Cerebellar cortex (tissue), 1 donor: ENCODE results near the gene TPP1.

Experiments
- DNase-seq: peaks from one replicate; pipeline ENCODE4 v3.0.0-alpha.2; 2015; ENCODE audit warnings: low spot score

Gene TPP1

GRCh38 chr11:6627762-6628241, 8.6 kb upstream of the TPP1 start:
- no peak for DNase-seq

GRCh38 chr11:6626971-6627761, 7.9 kb upstream of the TPP1 start:
- DNase-seq: peak; percentile 54

- no peak for DNase-seq
Observed at GRCh38 chr11:6625832-6626420, 6.7 kb upstream of the TPP1 start.

GRCh38 chr11:6625156-6625831, 6.1 kb upstream of the TPP1 start:
- no peak for DNase-seq

- DNase-seq: no peak
Observed at GRCh38 chr11:6623391-6624363, 4.5 kb upstream of the TPP1 start.

- no peak for DNase-seq
Observed at GRCh38 chr11:6622261-6623171, 3.3 kb upstream of the TPP1 start.

GRCh38 chr11:6621711-6622211, 2.5 kb upstream of the TPP1 start:
- no peak for DNase-seq

GRCh38 chr11:6620636-6621035, 1.4 kb upstream of the TPP1 start:
- DNase-seq: no peak

GRCh38 chr11:6618117-6619003, 862 bp downstream of the TPP1 start:
- DNase-seq: peak; percentile 33

GRCh38 chr11:6617315-6617781, 1.9 kb downstream of the TPP1 start:
- DNase-seq: no peak

- no peak for DNase-seq
Observed at GRCh38 chr11:6616596-6617250, 2.5 kb downstream of the TPP1 start.

GRCh38 chr11:6615882-6616585, 3.2 kb downstream of the TPP1 start:
- DNase-seq: no peak

- no peak for DNase-seq
Observed at GRCh38 chr11:6615046-6615445, 4.2 kb downstream of the TPP1 start.

GRCh38 chr11:6614446-6614845, 4.8 kb downstream of the TPP1 start:
- no peak for DNase-seq

GRCh38 chr11:6613496-6613895, 5.7 kb downstream of the TPP1 start:
- no peak for DNase-seq

GRCh38 chr11:6612213-6613041, 6.8 kb downstream of the TPP1 start, which contains the start of gene TAF10:
Gene TAF10, minus strand, starts transcription at chr11:6612216. Its CDS starts 27 bp downstream, at chr11:6612189.
- DNase-seq: peak; percentile 96

GRCh38 chr11:6611963-6612212, 7.3 kb downstream of the TPP1 start:
- no peak for DNase-seq
